AG04449 (cell line): Measurements from ENCODE around the gene PRKCI.
"Not testable (repeated sequence)": the region's sequence is repeated elsewhere in the genome, so short reads cannot be mapped to it uniquely, and the experiment has no call there.

Experiments used
- CTCF ChIA-PET: fragments of 350-600 bp; formaldehyde crosslinking; extraction: SDS; loops from one replicate; lab custom pipeline; 2021; ENCODE audit warnings: antibody characterized with exemption; lab: Yijun Ruan, JAX
- POLR2A ChIA-PET: fragments of 400-600, 350-600 bp; formaldehyde crosslinking; extraction: SDS; loops from one replicate; lab custom pipeline; 2020; ENCODE audit warnings: antibody characterized with exemption, inconsistent platforms; lab: Yijun Ruan, JAX
- DNase-seq: peaks from one replicate; pipeline ENCODE4 v3.0.0-alpha.2; 2010; ENCODE audit warnings: low read depth, low spot score
- H3K4me3 ChIP-seq: 2 replicates; pipeline ENCODE4 v1.5.1; 2011; ENCODE audit warnings: low read depth, mild to moderate bottlenecking, control low read depth, low read length
- CTCF ChIP-seq: IDR thresholded peaks from one replicate; pipeline ENCODE4 v1.5.1; 2011; ENCODE audit warnings: mild to moderate bottlenecking, moderate library complexity, low read length, control low read depth, inconsistent platforms; ENCODE audit not compliant: insufficient read depth; ENCODE audit errors: missing control alignments

PRKCI gene

GRCh38 chr3:170331143-170331542 is 108.9 kb downstream of the PRKCI start:
- ChIA-PET CTCF (no interaction called here), POLR2A (no interaction called here)
- no peak for TF ChIP-seq CTCF
- no peak for DNase-seq
- no peak overlapping the region for H3K4me3 ChIP-seq

- no peak for DNase-seq
- CTCF ChIA-PET = no interaction called here
- TF ChIP-seq CTCF = no peak
- H3K4me3 ChIP-seq = no peak overlapping the region
- POLR2A ChIA-PET = no interaction called here
Observed at GRCh38 chr3:170337420-170337819, 115.2 kb downstream of the PRKCI start.

- TF ChIP-seq CTCF = no peak
- DNase-seq = no peak
- ChIA-PET POLR2A (interaction anchor here (0.8 kb wide), 1 partner anchor 58 kb away, joined by 3 read pairs; no protein-coding TSS in a partner anchor), CTCF (interaction anchor here (1.4 kb wide), 1 partner anchor 10 kb away, joined by 3 read pairs; no protein-coding TSS in a partner anchor)
- H3K4me3 ChIP-seq = no peak overlapping the region
Observed at GRCh38 chr3:170338690-170339340, 116.6 kb downstream of the PRKCI start.

- DNase-seq, H3K4me3 ChIP-seq, POLR2A ChIA-PET: not testable (repeated sequence)
- CTCF ChIA-PET = interaction anchor here (1.7 kb wide), 1 partner anchor 18 kb away, joined by 4 read pairs; no protein-coding TSS in a partner anchor
Observed at GRCh38 chr3:170342273-170342672, 120.0 kb downstream of the PRKCI start.

GRCh38 chr3:170343859-170344258 is 121.6 kb downstream of the PRKCI start:
- H3K4me3 ChIP-seq, DNase-seq, CTCF ChIA-PET: not testable (repeated sequence)

GRCh38 chr3:170344971-170345370 is 122.7 kb downstream of the PRKCI start:
- TF ChIP-seq CTCF = no peak
- H3K4me3 ChIP-seq = no peak overlapping the region
- ChIA-PET CTCF (interaction anchor here (1.6 to 2.2 kb wide), 2 partner anchors 11 to 12 kb away, joined by 3 to 9 read pairs; partner anchors contain the start of gene SKIL), POLR2A (interaction anchor here (1.7 kb wide), 1 partner anchor 12 kb away, joined by 5 read pairs; no protein-coding TSS in a partner anchor)
- no peak for DNase-seq

More at GRCh38 chr3:170343859-170344258, 121.6 kb downstream of the PRKCI start:
- POLR2A ChIA-PET = not testable (repeated sequence)

- no peak for DNase-seq
- CTCF ChIA-PET = interaction anchor here (2.2 kb wide), 1 partner anchor 10 kb away, joined by 9 read pairs; the partner anchor contains the start of gene SKIL
- POLR2A ChIA-PET = interaction anchor here (1.7 kb wide), 1 partner anchor 10 kb away, joined by 5 read pairs; no protein-coding TSS in a partner anchor
- no peak overlapping the region for H3K4me3 ChIP-seq
- no peak for TF ChIP-seq CTCF
Observed at GRCh38 chr3:170346481-170347392, 124.5 kb downstream of the PRKCI start.
